Liver (tissue), 9 donors: ENCODE measurements around the gene MMS19. TPM values are rescaled to one million over a fixed set of nuclear protein-coding genes. Genes with fewer than 3 reads are reported as not detected.

Experiments used
- DNase-seq: peaks from one replicate; pipeline ENCODE4 v3.0.0-alpha.2; 2017; ENCODE audit warnings: low spot score
- H3K27ac ChIP-seq, 2 donors: one replicate each; pipeline ENCODE4 v1.7.0; 2013; ENCODE audit warnings: inconsistent platforms in 2 of 2, low read length in 2 of 2, control low read depth in 1 of 2, low read depth in 1 of 2, mild to moderate bottlenecking in 1 of 2
- H3K27me3 ChIP-seq, 4 donors: one replicate each; pipeline versions ENCODE4 v1.6.1 to v1.7.0; 2013; ENCODE audit warnings: low read length in 3 of 4, inconsistent platforms in 1 of 4, mild to moderate bottlenecking in 1 of 4, moderate library complexity in 1 of 4; ENCODE audit not compliant: control insufficient read depth in 4 of 4, insufficient read depth in 4 of 4
- H3K36me3 ChIP-seq, 4 donors: one replicate each; pipeline versions ENCODE4 v1.6.1 to v1.7.0; 2013; ENCODE audit warnings: low read length in 3 of 4, mild to moderate bottlenecking in 3 of 4, low read depth in 1 of 4, moderate library complexity in 1 of 4; ENCODE audit not compliant: control insufficient read depth in 4 of 4, insufficient read depth in 3 of 4
- H3K4me1 ChIP-seq, 4 donors: one replicate each; pipeline versions ENCODE4 v1.6.1 to v1.7.0; 2013; ENCODE audit warnings: low read length in 3 of 4, mild to moderate bottlenecking in 3 of 4, moderate library complexity in 1 of 4; ENCODE audit not compliant: control insufficient read depth in 4 of 4, insufficient read depth in 4 of 4
- H3K4me3 ChIP-seq, 3 donors: one replicate each; pipeline versions ENCODE4 v1.6.1 to v1.7.0; 2013; ENCODE audit warnings: low read length in 3 of 3, control low read depth in 1 of 3, low read depth in 1 of 3, mild to moderate bottlenecking in 1 of 3
- H3K9ac ChIP-seq, 2 donors: one replicate each; pipeline ENCODE4 v1.7.0; 2013; ENCODE audit warnings: low read length in 2 of 2, mild to moderate bottlenecking in 2 of 2, moderate library complexity in 2 of 2, control low read depth in 1 of 2, low read depth in 1 of 2
- H3K9me3 ChIP-seq, 4 donors: one replicate each; pipeline versions ENCODE4 v1.6.1 to v1.7.0; 2013; ENCODE audit warnings: low read length in 3 of 4; ENCODE audit not compliant: control insufficient read depth in 4 of 4
- EGR1 ChIP-seq, 2 donors: IDR thresholded peaks; 2 replicates each; pipeline ENCODE4 v1.6.1; 2016 to 2018; ENCODE audit warnings: antibody characterized with exemption in 2 of 2, low read depth in 2 of 2
- FOXA1 ChIP-seq: IDR thresholded peaks from 2 replicates; pipeline ENCODE4 v1.6.1; 2016; ENCODE audit warnings: antibody characterized with exemption
- FOXA2 ChIP-seq: IDR thresholded peaks from 2 replicates; pipeline ENCODE4 v1.6.1; 2016; ENCODE audit warnings: antibody characterized with exemption
- GABPA ChIP-seq, 2 donors: IDR thresholded peaks in 1 of 2; conservative IDR thresholded peaks in 1 of 2; 2 replicates each; pipeline ENCODE4 v1.6.1; 2016; ENCODE audit warnings: antibody characterized with exemption in 2 of 2, mild to moderate bottlenecking in 1 of 2, moderate library complexity in 1 of 2
- HNF4A ChIP-seq, 2 donors: conservative IDR thresholded peaks; 2 replicates each; pipeline ENCODE4 v1.6.1; 2016; ENCODE audit warnings: antibody characterized with exemption in 2 of 2, mild to moderate bottlenecking in 2 of 2
- HNF4G ChIP-seq: IDR thresholded peaks from 2 replicates; pipeline ENCODE4 v1.6.1; 2016; ENCODE audit warnings: antibody characterized with exemption
- JUND ChIP-seq, 2 donors: IDR thresholded peaks; 2 replicates each; pipeline ENCODE4 v1.6.1; 2016; ENCODE audit warnings: antibody characterized with exemption in 2 of 2
- NR2F2 ChIP-seq: IDR thresholded peaks from 2 replicates; pipeline ENCODE4 v1.6.1; 2016; ENCODE audit warnings: antibody characterized with exemption
- RAD21 ChIP-seq, 2 donors: IDR thresholded peaks; 2 replicates each; pipeline ENCODE4 v1.6.1; 2016; ENCODE audit warnings: antibody characterized with exemption in 2 of 2, mild to moderate bottlenecking in 2 of 2
- RXRA ChIP-seq, 2 donors: IDR thresholded peaks; 2 replicates each; pipeline ENCODE4 v1.6.1; 2017 to 2018; ENCODE audit warnings: antibody characterized with exemption in 2 of 2, mild to moderate bottlenecking in 1 of 2
- SP1 ChIP-seq: IDR thresholded peaks from 2 replicates; pipeline ENCODE4 v1.6.1; 2018; ENCODE audit warnings: antibody characterized with exemption, mild to moderate bottlenecking
- TAF1 ChIP-seq: conservative IDR thresholded peaks from 2 replicates; pipeline ENCODE4 v1.6.1; 2016; ENCODE audit warnings: antibody characterized with exemption, mild to moderate bottlenecking
- YY1 ChIP-seq: IDR thresholded peaks from 2 replicates; pipeline ENCODE4 v1.6.1; 2016; ENCODE audit warnings: antibody characterized with exemption, mild to moderate bottlenecking
- WGBS: extraction: QIAGEN DNeasy Blood & Tissue Kit; methylation state at CpG from one replicate; pipeline ENCODE4 v1.1.7; 2013; 5-methylcytosine and 5-hydroxymethylcytosine counted together
- polyA plus RNA-seq, 2 donors: library from polyadenylated mRNA; stranded (reverse) in 1 of 2; unstranded in 1 of 2; fragments of 200-250 nt in 1 of 2; fragments of >200 nt in 1 of 2; fragmentation: Nextera tagmentation in 1 of 2; extraction: Ambion mirVana in 1 of 2; gene quantifications; one replicate each; pipeline versions ENCODE4 v1.2.1 to v1.2.3, GENCODE V29; 2013 to 2015
- total RNA-seq, 2 donors: library from RNA; depleted of rRNA; stranded (reverse); fragments of >200 nt; gene quantifications; one replicate each; pipeline ENCODE4 v1.2.3, GENCODE V29; 2014
- TF ChIP-seq, protein P1 (sequence below): IDR thresholded peaks from 2 replicates; pipeline ENCODE4 v1.6.1; 2016; ENCODE audit warnings: antibody characterized with exemption
- TF ChIP-seq, protein P2 (sequence below): fragments of 150-350 bp; IDR thresholded peaks from 2 replicates; pipeline ENCODE4 v1.5.1; 2017; ENCODE audit warnings: improper control_type of control experiment, low read depth, low read length; ENCODE audit not compliant: missing input control
- TF ChIP-seq, protein P3 (sequence below): IDR thresholded peaks from 2 replicates; pipeline ENCODE4 v1.6.1; 2016; ENCODE audit warnings: antibody characterized with exemption, mild to moderate bottlenecking
- TF ChIP-seq, protein P4 (sequence below): IDR thresholded peaks from 2 replicates; pipeline ENCODE4 v1.6.1; 2016; ENCODE audit warnings: antibody characterized with exemption
- donor health status: healthy.
- donor health status: healthy.
- donor health status: healthy.
- donor health status: healthy.
- donor health status: healthy.

MMS19 gene
- total and polyA plus RNA-seq, 4 donors = 15.0 to 29.1 (median 24.1) TPM

DNA sequence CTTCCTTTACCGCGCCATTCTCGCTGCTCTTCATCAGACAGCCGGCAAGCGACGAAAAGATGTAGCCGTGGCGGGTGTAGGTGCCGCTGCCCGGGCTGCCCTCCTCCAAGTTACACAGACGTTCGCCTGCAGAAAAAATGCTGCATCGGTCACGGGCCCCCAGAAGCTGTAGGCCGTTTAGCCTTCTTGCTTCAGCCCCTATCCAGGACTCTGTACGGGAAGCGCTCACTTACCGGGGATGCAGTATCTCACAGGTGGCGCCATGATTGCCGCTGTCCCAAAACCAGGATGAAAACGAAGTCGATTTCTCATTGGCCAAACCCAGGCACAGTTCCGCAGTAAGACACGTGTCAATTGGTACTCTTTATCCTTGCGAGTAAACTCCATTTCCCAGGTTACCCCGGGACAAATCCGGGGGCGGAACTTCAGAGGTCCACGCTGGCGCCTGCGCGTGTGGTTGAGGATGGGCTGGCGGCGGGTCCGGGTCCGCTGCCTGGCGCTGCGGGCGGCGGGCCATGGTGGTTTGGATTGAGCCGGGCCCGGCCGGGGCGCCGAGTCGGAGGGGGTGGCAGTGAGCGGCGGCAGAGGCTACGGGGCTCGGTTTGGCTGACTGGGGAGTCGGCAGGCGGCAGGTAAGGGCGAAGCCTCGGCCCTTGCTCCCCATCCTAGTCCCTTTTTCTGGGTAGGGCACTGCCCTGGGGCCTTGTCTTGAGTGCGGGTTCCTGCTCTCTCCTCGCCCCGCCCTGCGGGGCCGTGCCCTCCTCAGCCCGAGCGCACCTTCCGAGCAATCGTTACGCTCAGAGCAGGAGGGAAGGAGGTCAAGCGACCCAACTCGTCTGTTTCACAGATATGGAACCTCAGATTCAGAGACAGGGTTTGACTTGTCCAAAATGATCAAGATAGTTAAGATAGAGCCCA lies 52.2 kb downstream of the MMS19 start, which contains the start of the genes EXOSC1 and ZDHHC16:
Gene EXOSC1, minus strand, starts transcription at position 285 of the 918 bp plus-strand sequence. Its CDS starts 21 bp downstream, at position 264.
Gene ZDHHC16, plus strand, starts transcription at position 454 of the 918 bp plus-strand sequence. CDS start 5,501 bp downstream, outside the sequence.
- peak; percentile 19 to 47 for TF ChIP-seq HNF4A (conservative IDR thresholded peaks at IDR 0.05)
- TF ChIP-seq, protein P1, sequence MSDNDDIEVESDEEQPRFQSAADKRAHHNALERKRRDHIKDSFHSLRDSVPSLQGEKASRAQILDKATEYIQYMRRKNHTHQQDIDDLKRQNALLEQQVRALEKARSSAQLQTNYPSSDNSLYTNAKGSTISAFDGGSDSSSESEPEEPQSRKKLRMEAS = peak; percentile 75
- TF ChIP-seq SP1 = peak; percentile 78
- peak in 1 of 2 donors; percentile 30 for TF ChIP-seq RAD21 (IDR thresholded peaks at IDR 0.05)
- no peak for TF ChIP-seq TAF1
- TF ChIP-seq GABPA (IDR thresholded peaks at IDR 0.05 in 1 of 2, conservative IDR thresholded peaks at IDR 0.05 in 1 of 2) = peak in 1 of 2 donors; percentile 73
- peak; percentile 31 to 51 for TF ChIP-seq RXRA (IDR thresholded peaks at IDR 0.05)
- peak in 1 of 2 donors; percentile 9 for TF ChIP-seq JUND (IDR thresholded peaks at IDR 0.05)
- TF ChIP-seq, protein P2, sequence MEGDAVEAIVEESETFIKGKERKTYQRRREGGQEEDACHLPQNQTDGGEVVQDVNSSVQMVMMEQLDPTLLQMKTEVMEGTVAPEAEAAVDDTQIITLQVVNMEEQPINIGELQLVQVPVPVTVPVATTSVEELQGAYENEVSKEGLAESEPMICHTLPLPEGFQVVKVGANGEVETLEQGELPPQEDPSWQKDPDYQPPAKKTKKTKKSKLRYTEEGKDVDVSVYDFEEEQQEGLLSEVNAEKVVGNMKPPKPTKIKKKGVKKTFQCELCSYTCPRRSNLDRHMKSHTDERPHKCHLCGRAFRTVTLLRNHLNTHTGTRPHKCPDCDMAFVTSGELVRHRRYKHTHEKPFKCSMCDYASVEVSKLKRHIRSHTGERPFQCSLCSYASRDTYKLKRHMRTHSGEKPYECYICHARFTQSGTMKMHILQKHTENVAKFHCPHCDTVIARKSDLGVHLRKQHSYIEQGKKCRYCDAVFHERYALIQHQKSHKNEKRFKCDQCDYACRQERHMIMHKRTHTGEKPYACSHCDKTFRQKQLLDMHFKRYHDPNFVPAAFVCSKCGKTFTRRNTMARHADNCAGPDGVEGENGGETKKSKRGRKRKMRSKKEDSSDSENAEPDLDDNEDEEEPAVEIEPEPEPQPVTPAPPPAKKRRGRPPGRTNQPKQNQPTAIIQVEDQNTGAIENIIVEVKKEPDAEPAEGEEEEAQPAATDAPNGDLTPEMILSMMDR = no peak
- TF ChIP-seq YY1 = peak; percentile 98
- peak; percentile 95 to 99 for TF ChIP-seq EGR1 (IDR thresholded peaks at IDR 0.05; ENCODE audit: low read depth in 2 of 2)
- TF ChIP-seq, protein P3, sequence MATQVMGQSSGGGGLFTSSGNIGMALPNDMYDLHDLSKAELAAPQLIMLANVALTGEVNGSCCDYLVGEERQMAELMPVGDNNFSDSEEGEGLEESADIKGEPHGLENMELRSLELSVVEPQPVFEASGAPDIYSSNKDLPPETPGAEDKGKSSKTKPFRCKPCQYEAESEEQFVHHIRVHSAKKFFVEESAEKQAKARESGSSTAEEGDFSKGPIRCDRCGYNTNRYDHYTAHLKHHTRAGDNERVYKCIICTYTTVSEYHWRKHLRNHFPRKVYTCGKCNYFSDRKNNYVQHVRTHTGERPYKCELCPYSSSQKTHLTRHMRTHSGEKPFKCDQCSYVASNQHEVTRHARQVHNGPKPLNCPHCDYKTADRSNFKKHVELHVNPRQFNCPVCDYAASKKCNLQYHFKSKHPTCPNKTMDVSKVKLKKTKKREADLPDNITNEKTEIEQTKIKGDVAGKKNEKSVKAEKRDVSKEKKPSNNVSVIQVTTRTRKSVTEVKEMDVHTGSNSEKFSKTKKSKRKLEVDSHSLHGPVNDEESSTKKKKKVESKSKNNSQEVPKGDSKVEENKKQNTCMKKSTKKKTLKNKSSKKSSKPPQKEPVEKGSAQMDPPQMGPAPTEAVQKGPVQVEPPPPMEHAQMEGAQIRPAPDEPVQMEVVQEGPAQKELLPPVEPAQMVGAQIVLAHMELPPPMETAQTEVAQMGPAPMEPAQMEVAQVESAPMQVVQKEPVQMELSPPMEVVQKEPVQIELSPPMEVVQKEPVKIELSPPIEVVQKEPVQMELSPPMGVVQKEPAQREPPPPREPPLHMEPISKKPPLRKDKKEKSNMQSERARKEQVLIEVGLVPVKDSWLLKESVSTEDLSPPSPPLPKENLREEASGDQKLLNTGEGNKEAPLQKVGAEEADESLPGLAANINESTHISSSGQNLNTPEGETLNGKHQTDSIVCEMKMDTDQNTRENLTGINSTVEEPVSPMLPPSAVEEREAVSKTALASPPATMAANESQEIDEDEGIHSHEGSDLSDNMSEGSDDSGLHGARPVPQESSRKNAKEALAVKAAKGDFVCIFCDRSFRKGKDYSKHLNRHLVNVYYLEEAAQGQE = peak; percentile 52
- no peak for TF ChIP-seq FOXA1
- peak within 1 kb of the TSS; percentile 56 to 57 for H3K27ac ChIP-seq
- peak; percentile 84 for DNase-seq
- peak within 1 kb of the TSS; percentile 56 to 64 for H3K9ac ChIP-seq
- peaks cover 0 to 6% (median 2%) of the 10 kb centered on the region in 4 donors for H3K36me3 ChIP-seq
- H3K4me1 ChIP-seq = peaks cover 10 to 31% (median 23%) of the 10 kb centered on the region in 4 donors
- H3K9me3 ChIP-seq = no peaks in the 10 kb centered on the region
- H3K27me3 ChIP-seq = no peaks in the 10 kb centered on the region
- under 1% methylated on average over 66 of the region's 66 CpGs for WGBS
- peak within 1 kb of the TSS; percentile 75 to 98 (median 97) for H3K4me3 ChIP-seq

DNA sequence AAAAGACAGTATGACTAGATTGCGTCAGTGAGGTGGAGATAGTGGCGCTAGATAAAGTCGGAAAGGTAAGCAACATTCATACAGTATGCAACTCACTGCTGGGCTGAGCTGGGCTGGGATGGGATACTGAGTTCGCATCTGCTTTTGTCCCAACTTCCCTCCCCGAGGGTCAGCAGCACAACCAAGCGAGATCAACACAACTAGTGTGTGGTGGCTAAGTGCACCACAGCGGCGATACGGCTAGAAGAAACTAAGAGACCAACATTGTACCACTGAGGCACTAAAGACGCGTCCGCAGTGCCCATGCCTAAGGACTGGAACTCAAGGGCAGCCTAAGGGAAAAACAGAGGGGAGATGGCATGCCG lies 52.9 kb downstream of the MMS19 start:
- no peak for DNase-seq
- under 1% methylated on average over 13 of the region's 13 CpGs for WGBS
- H3K36me3 ChIP-seq = peaks cover 0 to 12% (median 2%) of the 10 kb centered on the region in 4 donors
- peak overlapping the region; percentile 75 to 98 (median 97) for H3K4me3 ChIP-seq
- H3K9ac ChIP-seq = peak overlapping the region; percentile 50 to 64
- H3K4me1 ChIP-seq = peaks cover 10 to 31% (median 23%) of the 10 kb centered on the region in 4 donors
- no peaks in the 10 kb centered on the region for H3K9me3 ChIP-seq
- TF ChIP-seq RXRA (IDR thresholded peaks at IDR 0.05) = no peak
- no peak for TF ChIP-seq GABPA (IDR thresholded peaks at IDR 0.05 in 1 of 2, conservative IDR thresholded peaks at IDR 0.05 in 1 of 2)
- TF ChIP-seq, protein P1 = no peak
- TF ChIP-seq SP1 = no peak
- TF ChIP-seq, protein P4, sequence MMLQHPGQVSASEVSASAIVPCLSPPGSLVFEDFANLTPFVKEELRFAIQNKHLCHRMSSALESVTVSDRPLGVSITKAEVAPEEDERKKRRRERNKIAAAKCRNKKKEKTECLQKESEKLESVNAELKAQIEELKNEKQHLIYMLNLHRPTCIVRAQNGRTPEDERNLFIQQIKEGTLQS = no peak
- TF ChIP-seq HNF4G = no peak
- no peak for TF ChIP-seq RAD21 (IDR thresholded peaks at IDR 0.05)
- TF ChIP-seq, protein P3 = no peak
- TF ChIP-seq NR2F2 = no peak
- TF ChIP-seq FOXA2 = no peak
- no peaks in the 10 kb centered on the region for H3K27me3 ChIP-seq
- peak overlapping the region; percentile 48 to 56 for H3K27ac ChIP-seq
